GM18499 (cell line): Measurements from ENCODE around the gene ZBTB40.

Source experiments
- ATAC-seq: cut with Tn5 transposase; IDR thresholded peaks from one replicate; pipeline ENCODE4 v1.9.1; 2021; ENCODE audit warnings: moderate number of reproducible peaks; ENCODE audit not compliant: insufficient read depth, unreplicated experiment

The ZBTB40 gene

DNA sequence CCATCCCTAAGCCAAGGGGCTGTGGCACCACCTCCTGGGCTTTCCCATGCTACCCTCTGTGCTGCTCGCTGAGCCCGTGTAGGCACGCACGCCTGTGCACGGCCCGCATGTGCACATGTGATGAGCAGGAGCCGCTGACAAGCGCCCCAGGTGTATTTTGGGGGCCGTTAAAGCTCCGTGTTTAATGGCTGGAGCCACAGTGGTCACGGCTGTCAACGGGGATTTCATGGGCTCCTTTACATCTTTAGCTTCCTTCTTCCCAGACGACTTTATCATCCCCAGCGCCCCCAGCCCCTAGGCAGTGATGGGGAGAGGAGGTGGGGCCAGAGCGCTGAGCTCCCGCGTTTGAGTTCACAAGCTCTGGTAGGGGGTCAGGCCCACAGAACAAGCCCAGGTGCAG is 99.9 kb downstream of the ZBTB40 start:
- no peak for ATAC-seq

DNA sequence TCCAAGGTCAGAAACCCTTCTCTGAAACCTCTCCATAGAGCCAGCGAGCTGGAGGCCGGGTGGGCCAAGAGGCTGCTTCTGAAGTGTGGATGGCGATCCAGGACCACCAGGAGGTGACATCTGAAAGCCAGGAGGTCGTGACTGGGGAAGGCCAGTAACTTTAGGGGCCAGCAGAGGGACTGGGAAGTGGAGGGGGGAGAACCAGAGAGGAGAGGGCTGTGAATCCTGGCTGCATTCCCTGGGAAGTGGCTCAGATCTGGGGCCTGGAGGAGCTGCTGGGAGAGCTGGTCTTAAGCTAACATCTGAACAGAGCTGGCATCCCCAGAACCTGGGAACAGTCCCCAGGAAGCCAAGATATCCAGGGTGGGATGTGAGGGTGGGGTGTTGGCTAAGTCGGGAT is 100.4 kb downstream of the ZBTB40 start:
- ATAC-seq: no peak

DNA sequence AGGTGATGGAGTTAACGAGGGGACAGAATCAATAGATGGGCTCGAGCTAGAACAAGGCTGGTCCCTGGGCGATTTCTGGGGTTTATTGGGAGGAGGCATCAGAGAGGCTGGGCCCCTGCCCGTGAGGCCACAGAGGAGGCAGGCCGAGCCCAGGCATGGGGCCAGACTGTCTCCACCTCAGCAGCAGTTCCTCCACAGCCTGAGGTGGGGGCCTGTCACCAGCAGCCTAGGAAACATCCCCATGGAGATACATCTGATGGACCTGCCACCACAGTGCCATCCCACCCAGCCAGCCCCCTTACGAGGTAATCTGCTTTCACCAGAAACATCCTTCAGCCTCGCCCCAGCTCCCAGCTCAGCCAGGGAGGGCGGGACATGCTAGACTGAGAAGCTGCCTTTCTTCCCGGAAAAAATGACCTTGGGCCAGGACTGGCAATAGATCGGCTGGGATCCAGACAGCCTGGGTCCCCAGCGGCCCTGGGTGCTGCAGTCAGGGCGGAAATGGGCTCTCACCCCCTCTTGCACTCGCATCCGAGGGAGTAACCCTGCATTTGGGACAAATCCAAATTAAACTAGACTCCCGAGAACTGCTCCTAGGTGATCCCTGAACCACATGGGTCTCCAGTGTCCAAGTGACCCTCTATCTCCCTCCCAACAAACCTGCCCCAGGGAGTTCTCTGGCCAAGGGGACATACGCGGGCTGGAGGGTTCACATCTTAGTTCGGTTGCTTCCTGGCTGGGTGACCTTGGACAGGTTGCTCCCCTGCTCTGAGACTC is 101.6 kb downstream of the ZBTB40 start:
- ATAC-seq: no peak

DNA sequence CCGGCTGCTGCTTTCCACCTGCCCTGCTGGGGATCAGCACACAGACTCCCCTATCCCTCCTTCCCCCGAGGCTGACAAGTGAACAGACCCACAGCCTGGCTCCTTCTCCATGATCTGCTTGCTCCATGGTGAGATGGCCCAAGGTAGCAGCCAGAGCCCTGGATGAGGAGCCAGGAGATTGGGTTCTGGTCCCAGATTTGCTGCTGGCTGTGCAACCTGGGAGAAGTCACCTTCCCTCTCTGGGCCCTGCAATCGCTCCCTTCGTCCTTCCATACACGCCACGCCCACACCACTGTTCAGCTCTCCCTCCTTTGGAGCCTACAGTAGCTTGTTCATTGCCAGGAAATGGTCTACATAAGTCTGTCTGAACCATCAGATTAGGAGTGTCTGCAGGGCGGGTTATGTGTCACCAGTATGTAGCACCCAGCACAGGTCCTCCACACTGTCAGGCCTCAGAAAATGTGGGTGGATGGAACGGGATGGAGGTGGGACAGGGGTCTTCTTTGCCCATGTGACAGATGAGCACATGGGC is 102.4 kb downstream of the ZBTB40 start:
- no peak for ATAC-seq

DNA sequence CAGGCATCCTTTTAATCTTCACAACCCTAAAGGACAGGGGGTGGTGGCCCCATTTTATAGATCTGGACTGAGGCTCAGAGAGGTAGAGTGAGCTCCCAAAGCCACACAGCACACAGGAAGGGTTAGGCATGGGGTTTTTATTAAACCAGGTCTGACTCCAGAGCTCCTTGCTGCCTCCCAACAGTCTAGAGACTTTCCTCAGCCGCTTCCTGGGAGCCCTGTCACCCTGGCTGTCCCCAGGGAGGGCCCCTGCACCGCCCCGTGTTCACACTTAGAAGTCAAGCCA is 103.7 kb downstream of the ZBTB40 start:
- ATAC-seq: no peak

DNA sequence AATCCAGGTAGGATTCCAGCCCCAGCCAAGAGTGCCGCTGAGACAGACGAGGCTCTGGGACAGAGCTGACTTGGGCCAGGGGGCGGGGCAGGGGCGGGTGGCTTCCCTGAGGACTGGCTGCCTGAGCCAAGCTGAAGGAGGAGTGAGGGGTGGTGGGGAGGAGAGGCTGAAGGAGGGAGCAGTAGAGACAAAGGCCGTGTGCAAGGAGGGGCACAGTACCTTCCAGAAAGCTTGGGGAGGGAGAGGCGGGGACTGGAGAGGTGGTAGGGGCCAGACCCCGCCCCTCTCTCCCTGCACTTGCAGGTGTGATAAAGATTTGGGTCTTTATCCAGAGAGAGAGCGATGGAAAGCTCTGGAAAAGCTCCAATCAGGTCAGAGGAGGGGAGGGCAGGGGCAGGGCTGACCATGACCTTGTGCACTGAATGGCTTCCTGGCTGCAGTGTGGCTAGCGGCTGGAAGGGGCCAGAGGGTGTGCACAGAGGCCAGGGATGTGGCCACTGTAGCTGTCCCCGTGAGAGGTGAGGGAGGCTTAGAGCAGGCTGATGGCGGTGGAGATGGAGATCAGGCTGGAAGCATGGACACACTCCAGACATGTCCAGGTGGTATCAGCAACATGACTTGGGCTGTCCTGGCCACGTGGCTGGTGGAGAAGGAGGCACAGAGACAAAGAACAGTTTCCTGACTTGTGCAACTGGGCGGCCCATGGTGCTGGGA is 104.9 kb downstream of the ZBTB40 start:
- ATAC-seq: no peak

DNA sequence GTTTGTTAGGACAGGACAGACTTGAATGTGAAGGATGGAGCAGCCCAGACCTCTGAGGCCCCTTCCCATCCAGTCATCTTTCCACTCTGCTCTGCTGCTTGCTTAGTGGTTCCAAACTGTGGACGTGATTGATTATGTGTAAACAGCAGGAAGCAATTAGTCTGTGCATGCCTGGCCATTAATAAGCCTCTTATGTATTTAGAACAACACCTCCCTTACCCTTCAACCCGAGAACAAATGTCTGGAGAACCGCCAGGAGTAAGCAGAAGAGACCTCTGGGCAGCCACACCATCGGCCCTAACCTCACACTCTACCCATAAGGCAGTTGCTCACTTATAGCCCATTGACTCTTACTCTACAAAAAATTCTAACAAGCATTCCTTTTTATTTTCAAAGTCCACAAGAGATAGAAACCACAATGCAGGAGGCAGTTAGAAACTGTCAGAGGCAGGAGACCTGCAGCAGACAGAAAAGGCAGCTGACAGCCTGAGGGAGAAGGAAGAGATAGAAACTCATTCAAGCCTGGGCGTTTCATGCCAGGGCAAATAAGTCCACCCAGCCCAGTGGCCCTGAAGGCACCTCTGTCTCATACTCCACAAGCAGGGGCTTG is 105.8 kb downstream of the ZBTB40 start:
- ATAC-seq: no peak

GRCh38 chr1:22562584-22563583 is 111.2 kb downstream of the ZBTB40 start, which contains the start of gene EPHA8:
EPHA8 (plus strand) TSS chr1:22563489; CDS start chr1:22563636, 147 bp downstream.
- ATAC-seq: no peak

GRCh38 chr1:22563671-22564602 is 112.3 kb downstream of the ZBTB40 start:
- no peak for ATAC-seq

DNA sequence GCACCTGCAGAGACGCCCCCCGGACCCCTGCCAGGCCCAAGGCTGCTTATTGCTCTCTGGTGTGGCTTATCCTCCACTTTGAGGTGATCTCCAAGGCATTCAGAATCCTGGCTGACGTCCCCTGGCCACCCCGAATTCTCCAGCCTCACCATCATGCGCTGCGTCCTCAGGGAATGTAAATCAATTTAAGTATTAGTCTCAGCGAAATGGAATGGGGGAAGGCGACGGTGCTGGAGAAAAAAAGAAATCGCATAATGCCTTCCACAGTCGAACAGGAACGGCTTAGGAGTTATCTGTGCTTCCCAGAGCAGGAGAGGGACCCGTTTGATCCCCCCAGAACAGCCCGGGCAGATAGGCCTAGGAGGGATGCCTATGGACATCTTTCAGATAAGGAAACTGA is 114.5 kb downstream of the ZBTB40 start:
- ATAC-seq: no peak

DNA sequence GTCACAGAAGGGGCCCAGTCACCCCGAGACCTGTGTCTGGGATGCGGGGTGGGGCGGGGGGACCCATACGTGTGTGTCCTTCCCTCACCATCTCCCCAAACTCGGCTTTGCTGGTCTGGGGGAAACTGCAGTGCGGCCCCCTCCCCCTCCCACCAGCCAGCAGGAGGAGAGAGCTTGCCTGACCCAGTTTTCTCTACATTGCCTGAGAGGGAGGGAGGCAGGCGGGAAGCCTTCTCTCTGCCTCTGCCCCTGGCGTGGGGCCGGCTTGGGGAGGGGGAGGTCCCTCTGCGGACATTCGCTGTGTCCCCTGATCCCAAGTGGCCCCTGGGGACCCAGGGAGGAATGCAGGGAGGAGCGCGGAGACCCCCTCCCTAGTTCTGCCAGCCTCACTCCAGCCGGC is 115.5 kb downstream of the ZBTB40 start:
- ATAC-seq: no peak

GRCh38 chr1:22567994-22568393 is 116.3 kb downstream of the ZBTB40 start:
- no peak for ATAC-seq

DNA sequence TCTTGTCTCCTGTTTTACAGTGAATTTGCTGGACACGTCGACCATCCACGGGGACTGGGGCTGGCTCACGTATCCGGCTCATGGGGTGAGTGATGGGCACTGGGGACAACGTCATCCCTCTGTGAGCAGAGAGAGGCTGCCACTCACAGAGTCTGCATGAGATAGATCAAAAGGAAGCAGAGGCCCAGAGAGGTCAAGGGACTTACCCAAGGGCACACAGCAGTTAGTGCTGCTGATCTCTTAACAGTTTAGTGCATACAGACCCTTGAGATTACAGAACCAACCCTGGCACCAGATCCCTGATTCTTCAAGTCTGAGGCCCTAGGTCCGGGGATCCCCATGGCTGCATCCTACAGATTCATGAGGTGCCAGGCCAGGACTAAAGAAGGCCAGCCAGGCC is 117.6 kb downstream of the ZBTB40 start:
- no peak for ATAC-seq

GRCh38 chr1:22570140-22570909 is 118.7 kb downstream of the ZBTB40 start:
- no peak for ATAC-seq

- ATAC-seq: no peak
These were observed 121.2 kb downstream of the ZBTB40 start for GRCh38 chr1:22572818-22573217.

- ATAC-seq: no peak
These were observed 121.6 kb downstream of the ZBTB40 start for GRCh38 chr1:22573237-22573636.

GRCh38 chr1:22575532-22576149 is 124.0 kb downstream of the ZBTB40 start:
- ATAC-seq: no peak

DNA sequence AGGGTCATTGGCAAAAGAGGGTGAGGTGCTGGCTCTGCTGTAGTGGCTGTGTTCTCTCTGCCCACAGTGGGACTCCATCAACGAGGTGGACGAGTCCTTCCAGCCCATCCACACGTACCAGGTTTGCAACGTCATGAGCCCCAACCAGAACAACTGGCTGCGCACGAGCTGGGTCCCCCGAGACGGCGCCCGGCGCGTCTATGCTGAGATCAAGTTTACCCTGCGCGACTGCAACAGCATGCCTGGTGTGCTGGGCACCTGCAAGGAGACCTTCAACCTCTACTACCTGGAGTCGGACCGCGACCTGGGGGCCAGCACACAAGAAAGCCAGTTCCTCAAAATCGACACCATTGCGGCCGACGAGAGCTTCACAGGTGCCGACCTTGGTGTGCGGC is 124.5 kb downstream of the ZBTB40 start:
- ATAC-seq: no peak
